Measurements from ENCODE around the gene FAM169A. TPM values are rescaled to one million over a fixed set of nuclear protein-coding genes. Genes with fewer than 3 reads are reported as not detected.
"Not testable (repeated sequence)": the region's sequence is repeated elsewhere in the genome, so short reads cannot be mapped to it uniquely, and the experiment has no call there.

The FAM169A gene
- total RNA-seq = 10 to 100 TPM in 2 of 10 donors, 1 to 10 TPM in 8; 2.3 to 10.6 (median 4.8) TPM
- 1 to 10 TPM in 1 of 2 donors, under 1 TPM in 1; 0.25 to 1.2 TPM for polyA plus RNA-seq
- long read RNA-seq, donor 1, full-length matches to known transcripts = 2 of 4 reads
- long read RNA-seq, donor 1, partial matches to known transcripts = 0 of 4 reads
- long read RNA-seq, donor 1, other reads (novel, unspliced or antisense) = 2 of 4 reads
- long read RNA-seq, donor 2, full-length matches to known transcripts = 2 of 7 reads
- long read RNA-seq, donor 2, partial matches to known transcripts = 1 of 7 reads
- long read RNA-seq, donor 2, other reads (novel, unspliced or antisense) = 4 of 7 reads
- long read RNA-seq, donor 3, full-length matches to known transcripts = 1 of 2 reads
- long read RNA-seq, donor 3, partial matches to known transcripts = 0 of 2 reads
- long read RNA-seq, donor 3, other reads (novel, unspliced or antisense) = 1 of 2 reads

GRCh38 chr5:74865804-74866595, at the start of gene FAM169A:
TSS of gene FAM169A (minus strand) at chr5:74866387. CDS start at chr5:74841676, 24,711 bp downstream.
- Histone ChIP-seq H3K27me3 (peaks cover 0 to 67% (median 47%) of the 10 kb centered on the region in 7 donors), H3K27ac (peak within 1 kb of the TSS in 6 of 10 donors; percentile 13 to 64 (median 30)), H3K4me3 (peak within 1 kb of the TSS; percentile 40 to 63 (median 54)), H3K36me3 (no peaks in the 10 kb centered on the region), H3K4me1 (peaks cover 0 to 14% (median 6%) of the 10 kb centered on the region in 9 donors), H3K9me3 (no peaks in the 10 kb centered on the region)
- DNase-seq (peak; percentile 5 to 24), ATAC-seq (peak; percentile 61 to 87 (median 70))
- 0 to 1% methylated on average over 104 to 119 of the region's 119 CpGs for WGBS, 2 donors
- intact Hi-C loops (cut with DNase I) = no loop called here
- TF ChIP-seq CTCF (IDR thresholded peaks at IDR 0.05) = peak in 2 of 9 donors; percentile 5 to 7

- WGBS, 2 donors = 67 to 77% methylated on average over 1 of the region's 1 CpG
- Histone ChIP-seq H3K9me3 (peaks cover 0 to 6% (median 0%) of the 10 kb centered on the region in 11 donors), H3K4me3 (no peak overlapping the region), H3K27me3 (peaks cover 0 to 12% (median under 1%) of the 10 kb centered on the region in 7 donors), H3K4me1 (no peaks in the 10 kb centered on the region), H3K27ac (no peak overlapping the region), H3K36me3 (no peaks in the 10 kb centered on the region)
- DNase-seq (no peak), ATAC-seq (no peak)
- intact Hi-C loops (cut with DNase I) = loop anchor here in 8 of 10 donors (5.0 to 10.0 kb wide), 7 partner anchors 141 to 1011 kb away; partner anchors contain the start of genes GFM2 (in 7 of the 8) and NSA2 (in 7 of the 8)
- no peak for TF ChIP-seq CTCF (IDR thresholded peaks at IDR 0.05)
Measured at GRCh38 chr5:74915488-74915887, 49.3 kb upstream of the FAM169A start.

GRCh38 chr5:74911421-74911820, 45.2 kb upstream of the FAM169A start:
- ATAC-seq, H3K27ac ChIP-seq, H3K4me3 ChIP-seq, H3K4me1 ChIP-seq, DNase-seq, H3K36me3 ChIP-seq, H3K9me3 ChIP-seq: not testable (repeated sequence)
- WGBS, 2 donors = 79 to 80% methylated on average over 2 of the region's 2 CpGs
- intact Hi-C loops (cut with DNase I) = loop anchor here in 6 of 10 donors (10.0 kb wide), 4 partner anchors 137 to 1007 kb away; partner anchors contain the start of genes GFM2 (in 1 of the 6) and NSA2 (in 1 of the 6)
- peaks cover 0 to 12% (median 0%) of the 10 kb centered on the region in 7 donors for H3K27me3 ChIP-seq

GRCh38 chr5:74909888-74910287, 43.7 kb upstream of the FAM169A start:
- not testable (repeated sequence) for H3K9me3 ChIP-seq, H3K36me3 ChIP-seq, H3K4me1 ChIP-seq, H3K27ac ChIP-seq, ATAC-seq, DNase-seq, H3K4me3 ChIP-seq
- peaks cover 0 to 12% (median 0%) of the 10 kb centered on the region in 7 donors for H3K27me3 ChIP-seq
- intact Hi-C loops (cut with DNase I) = loop anchor here in 6 of 10 donors (10.0 kb wide), 4 partner anchors 135 to 1005 kb away; partner anchors contain the start of genes GFM2 (in 1 of the 6) and NSA2 (in 1 of the 6)

GRCh38 chr5:74908237-74908636, 42.0 kb upstream of the FAM169A start:
- intact Hi-C loops (cut with DNase I); H3K4me3 ChIP-seq; H3K36me3 ChIP-seq; ATAC-seq; H3K27ac ChIP-seq; H3K4me1 ChIP-seq; DNase-seq; H3K9me3 ChIP-seq: not testable (repeated sequence)
- peaks cover 0 to 12% (median 0%) of the 10 kb centered on the region in 7 donors for H3K27me3 ChIP-seq
- 88 to 91% methylated on average over 6 of the region's 6 CpGs for WGBS, 2 donors

- intact Hi-C loops (cut with DNase I) = loop anchor here in 1 of 10 donors (5.0 kb wide), 1 partner anchor 137 kb away; the partner anchor contains the start of genes GFM2 and NSA2
- ATAC-seq, H3K27me3 ChIP-seq, H3K4me1 ChIP-seq, H3K4me3 ChIP-seq, H3K36me3 ChIP-seq, H3K9me3 ChIP-seq, DNase-seq, H3K27ac ChIP-seq: not testable (repeated sequence)
- 93% methylated on average over 4 of the region's 4 CpGs for WGBS, 2 donors
Measured at GRCh38 chr5:74904713-74905112, 38.5 kb upstream of the FAM169A start.

Measured in heart right ventricle (tissue), 16 donors.